ENCODE results near the gene SYNGR4. TPM values are rescaled to one million over a fixed set of nuclear protein-coding genes. Genes with fewer than 3 reads are reported as not detected.
A peak's percentile ranks its signal among the peaks of the same experiment; 100 is the strongest.

SYNGR4 gene
- total RNA-seq, 1 donor from 2014 or later: not detected

- Histone ChIP-seq H3K36me3 (no peaks in the 10 kb centered on the region), H3K27ac (no peak overlapping the region), H3K4me1 (no peaks in the 10 kb centered on the region), H3K27me3 (no peaks in the 10 kb centered on the region), H3K9ac (no peak overlapping the region), H3F3A (ENCODE audit: low read depth) (no peaks in the 10 kb centered on the region), H3K4me3 (no peak overlapping the region), H4K20me1 (ENCODE audit: low read depth) (no peaks in the 10 kb centered on the region), H3K4me2 (no peak overlapping the region), H3K9me3 (ENCODE audit: low read depth) (no peaks in the 10 kb centered on the region), H3K79me2 (ENCODE audit: low read depth) (no peaks in the 10 kb centered on the region), H2AFZ (replicated peaks) (peak overlapping the region; percentile 79)
- Mint-ChIP-seq H3K4me1 (peaks cover 30% of the 10 kb centered on the region), H3K4me3 (no peak overlapping the region), H3K36me3 (no peaks in the 10 kb centered on the region), H3K27ac (peak overlapping the region; percentile 82), H3K9me3 (no peaks in the 10 kb centered on the region), H3K27me3 (ENCODE audit: insufficient read depth, low read depth) (peaks cover 11% of the 10 kb centered on the region)
- TF ChIP-seq EZH2phosphoT487 (IDR thresholded peaks at IDR 0.05) (no peak), EZH2 (IDR thresholded peaks at IDR 0.05) (no peak), CTCF (IDR thresholded peaks at IDR 0.05) (no peak)
- no peak for DNase-seq (ENCODE audit: low spot score)
Measured at GRCh38 chr19:48372904-48373303, 8.7 kb downstream of the SYNGR4 start.

- TF ChIP-seq EZH2 (IDR thresholded peaks at IDR 0.05) (no peak), EZH2phosphoT487 (IDR thresholded peaks at IDR 0.05) (no peak), CTCF (IDR thresholded peaks at IDR 0.05) (no peak)
- Histone ChIP-seq H3K4me2 (no peak overlapping the region), H3K36me3 (no peaks in the 10 kb centered on the region), H3K4me3 (no peak overlapping the region), H3F3A (ENCODE audit: low read depth) (peaks cover 3% of the 10 kb centered on the region), H3K27me3 (no peaks in the 10 kb centered on the region), H3K9me3 (ENCODE audit: low read depth) (no peaks in the 10 kb centered on the region), H3K27ac (no peak overlapping the region), H4K20me1 (ENCODE audit: low read depth) (no peaks in the 10 kb centered on the region), H3K4me1 (no peaks in the 10 kb centered on the region), H3K79me2 (ENCODE audit: low read depth) (no peaks in the 10 kb centered on the region), H3K9ac (no peak overlapping the region), H2AFZ (replicated peaks) (peak overlapping the region; percentile 79)
- Mint-ChIP-seq H3K27ac (peak overlapping the region; percentile 82), H3K27me3 (ENCODE audit: insufficient read depth, low read depth) (peaks cover 11% of the 10 kb centered on the region), H3K36me3 (no peaks in the 10 kb centered on the region), H3K4me1 (peaks cover 26% of the 10 kb centered on the region), H3K9me3 (no peaks in the 10 kb centered on the region), H3K4me3 (no peak overlapping the region)
- DNase-seq (ENCODE audit: low spot score): no peak
Measured at GRCh38 chr19:48373567-48373966, 9.4 kb downstream of the SYNGR4 start.

- no peak overlapping the region for H3K4me2 ChIP-seq
- H3F3A ChIP-seq (ENCODE audit: low read depth): peaks cover 12% of the 10 kb centered on the region
- H3K9ac ChIP-seq: no peak overlapping the region
- no peaks in the 10 kb centered on the region for H3K27me3 ChIP-seq
- Mint-ChIP-seq H3K27ac (no peak overlapping the region), H3K4me1 (peaks cover 10% of the 10 kb centered on the region), H3K9me3 (no peaks in the 10 kb centered on the region), H3K27me3 (ENCODE audit: insufficient read depth, low read depth) (peaks cover 6% of the 10 kb centered on the region), H3K4me3 (no peak overlapping the region), H3K36me3 (peaks cover 9% of the 10 kb centered on the region)
- no peaks in the 10 kb centered on the region for H3K79me2 ChIP-seq (ENCODE audit: low read depth)
- no peaks in the 10 kb centered on the region for H4K20me1 ChIP-seq (ENCODE audit: low read depth)
- H3K27ac ChIP-seq: no peak overlapping the region
- H3K36me3 ChIP-seq: no peaks in the 10 kb centered on the region
- no peaks in the 10 kb centered on the region for H3K4me1 ChIP-seq
- no peak overlapping the region for H2AFZ ChIP-seq (replicated peaks)
- H3K4me3 ChIP-seq: no peak overlapping the region
- DNase-seq (ENCODE audit: low spot score): no peak
- H3K9me3 ChIP-seq (ENCODE audit: low read depth): no peaks in the 10 kb centered on the region
- TF ChIP-seq EZH2 (IDR thresholded peaks at IDR 0.05) (no peak), EZH2phosphoT487 (IDR thresholded peaks at IDR 0.05) (no peak), CTCF (IDR thresholded peaks at IDR 0.05) (no peak)
Measured at GRCh38 chr19:48378194-48378570, 14.0 kb downstream of the SYNGR4 start.

All from neural progenitor cell (in vitro differentiated cells).